Karpas-422 (cell line): ENCODE results near the gene EPC1. TPM values are rescaled to one million over a fixed set of nuclear protein-coding genes. Genes with fewer than 3 reads are reported as not detected.

Source experiments
- small RNA-seq: library from RNA; depleted of rRNA; stranded (forward); fragments of <200 nt; gene quantifications from one replicate; pipeline ENCODE3, GENCODE V24; 2014
- total RNA-seq: library from RNA; depleted of rRNA; stranded (reverse); fragments of >200 nt; shearing (Covaris generic); gene quantifications from 2 replicates; pipeline ENCODE4 v1.2.3, GENCODE V29; 2014; ENCODE audit warnings: low replicate concordance; rRNA removed

The EPC1 gene
- total RNA-seq, 1 experiment from 2014 or later: 56.9 TPM

Small RNA genes within 50 kb of the gene (small RNA-seq; reads per million reads assigned to genes)
- gene RNU6-1244P: not detected

Other genes with a start within 250 kb of the EPC1 start
- 8.9 and 19.7 TPM in 2 replicates for gene CCDC7, start 99.0 kb upstream of the EPC1 start, total RNA-seq